MCF 10A (cell line): ENCODE results near the gene CTSZ. TPM values are rescaled to one million over a fixed set of nuclear protein-coding genes. Genes with fewer than 3 reads are reported as not detected.
A peak's percentile ranks its signal among the peaks of the same experiment; 100 is the strongest.
"Not testable (repeated sequence)": the region's sequence is repeated elsewhere in the genome, so short reads cannot be mapped to it uniquely, and the experiment has no call there.

Experiments
- BruUV-seq: library from RNA; stranded (reverse); fragments of 400-500 nt; replicated peaks from 2 replicates; lab custom pipeline; 2021; lab: Mats Ljungman, UMichigan
- CTCF ChIA-PET: fragments of 300-600 bp; sonication (Branson Sonifier 250); formaldehyde crosslinking; extraction: SDS; loops from one replicate; lab custom pipeline; 2021; ENCODE audit warnings: antibody characterized with exemption, inconsistent platforms; lab: Yijun Ruan, JAX
- POLR2A ChIA-PET: fragments of 300-600, 350-650 bp; sonication (Branson Sonifier 250); formaldehyde crosslinking; extraction: SDS; loops from one replicate; lab custom pipeline; 2020; ENCODE audit warnings: antibody characterized with exemption, inconsistent platforms; lab: Yijun Ruan, JAX
- DNase-seq: peaks from one replicate; pipeline ENCODE4 v3.0.0-alpha.2; 2018; ENCODE audit not compliant: unreplicated experiment
- H3K27ac Mint-ChIP-seq: one replicate; pipeline ENCODE4 v1.8.0; 2022; ENCODE audit warnings: mild to moderate bottlenecking, low read depth, mixed read lengths; ENCODE audit not compliant: unreplicated experiment
- H3K27me3 Mint-ChIP-seq: one replicate; pipeline ENCODE4 v1.8.0; 2022; ENCODE audit warnings: mixed read lengths; ENCODE audit not compliant: insufficient read depth, unreplicated experiment
- H3K36me3 Mint-ChIP-seq: one replicate; pipeline ENCODE4 v1.8.0; 2022; ENCODE audit warnings: mild to moderate bottlenecking, moderate library complexity, mixed read lengths; ENCODE audit not compliant: insufficient read depth, unreplicated experiment
- H3K4me1 Mint-ChIP-seq: one replicate; pipeline ENCODE4 v1.8.0; 2022; ENCODE audit warnings: mixed read lengths; ENCODE audit not compliant: insufficient read depth, unreplicated experiment
- H3K4me3 Mint-ChIP-seq: one replicate; pipeline ENCODE4 v1.8.0; 2022; ENCODE audit warnings: mild to moderate bottlenecking, moderate library complexity, mixed read lengths; ENCODE audit not compliant: unreplicated experiment
- H3K9me3 Mint-ChIP-seq: one replicate; pipeline ENCODE4 v1.8.0; 2022; ENCODE audit warnings: mixed read lengths; ENCODE audit not compliant: unreplicated experiment
- CTCF ChIP-seq: fragments of 200-600 bp; IDR thresholded peaks from one replicate; pipeline ENCODE4 v1.8.0; 2022; ENCODE audit warnings: antibody characterized with exemption, mild to moderate bottlenecking; ENCODE audit not compliant: unreplicated experiment
- intact Hi-C: fragments of 100-400 bp; cut with micrococcal nuclease; formaldehyde crosslinking; loops from 2 replicates; pipeline ENCODE4 v1.14.1; 2022
- total RNA-seq: library from RNA; stranded (reverse); gene quantifications from 2 replicates; pipeline ENCODE4 v1.2.3, GENCODE V29; 2022

CTSZ gene
- total RNA-seq, 1 experiment from 2014 or later, result 96.6 TPM

- Mint-ChIP-seq H3K4me1 (no peaks in the 10 kb centered on the region), H3K9me3 (peaks cover 18% of the 10 kb centered on the region), H3K4me3 (no peak overlapping the region), H3K36me3 (no peaks in the 10 kb centered on the region), H3K27me3 (peaks cover 81% of the 10 kb centered on the region), H3K27ac (no peak overlapping the region)
- intact Hi-C loops, result no loop called here
- ChIA-PET CTCF (interaction anchor here (0.6 to 0.7 kb wide), 2 partner anchors 14 to 454 kb away, joined by 3 read pairs; no protein-coding TSS in a partner anchor), POLR2A (interaction anchor here (0.6 to 0.8 kb wide), 2 partner anchors 257 to 314 kb away, joined by 3 to 4 read pairs; partner anchors contain the start of gene STX16)
- DNase-seq, result no peak
- BruUV-seq, result no TSS peak
- no peak for TF ChIP-seq CTCF
These were observed 41.6 kb downstream of the CTSZ start for GRCh38 chr20:58965270-58966064.

- H3K27ac Mint-ChIP-seq, H3K4me3 Mint-ChIP-seq, DNase-seq, intact Hi-C loops, H3K36me3 Mint-ChIP-seq, BruUV-seq, H3K9me3 Mint-ChIP-seq, POLR2A ChIA-PET, H3K4me1 Mint-ChIP-seq: not testable (repeated sequence)
- peaks cover 66% of the 10 kb centered on the region for H3K27me3 Mint-ChIP-seq
- CTCF ChIA-PET, result interaction anchor here (0.5 kb wide), 1 partner anchor 88 kb away, joined by 3 read pairs; no protein-coding TSS in a partner anchor
These were observed 43.1 kb downstream of the CTSZ start for GRCh38 chr20:58963922-58964321.

DNA sequence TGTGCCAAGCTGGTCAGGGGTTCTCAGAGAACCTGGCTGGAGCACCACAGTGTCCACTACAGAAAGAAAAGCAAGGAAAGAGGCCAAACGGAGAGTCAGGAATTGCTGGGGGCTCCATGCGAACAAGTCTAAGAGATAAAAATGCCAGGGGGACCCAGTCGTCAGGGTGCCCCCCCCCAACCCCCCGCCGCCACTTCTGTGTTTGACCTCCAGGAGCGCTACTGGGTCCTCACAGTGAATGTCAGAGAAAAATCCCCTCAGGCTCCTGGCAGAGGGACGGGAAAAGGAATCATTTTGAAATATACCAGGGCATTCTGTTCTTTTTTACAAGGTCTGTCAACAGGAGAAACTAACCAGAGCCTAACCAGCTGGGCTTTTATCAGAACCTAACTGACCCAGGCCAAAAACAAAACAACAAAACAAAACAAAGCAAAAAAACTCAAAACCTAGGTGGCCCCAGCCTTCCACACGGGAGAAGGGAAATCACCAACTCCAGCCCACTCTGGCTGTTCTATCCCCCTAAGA lies 43.9 kb downstream of the CTSZ start:
- no peaks in the 10 kb centered on the region for H3K4me1 Mint-ChIP-seq
- H3K27ac Mint-ChIP-seq, result no peak overlapping the region
- H3K36me3 Mint-ChIP-seq, result no peaks in the 10 kb centered on the region
- H3K4me3 Mint-ChIP-seq, result no peak overlapping the region
- no peaks in the 10 kb centered on the region for H3K9me3 Mint-ChIP-seq
- BruUV-seq, result no TSS peak
- peak; percentile 15 for TF ChIP-seq CTCF
- intact Hi-C loops, result no loop called here
- peak; percentile 21 for DNase-seq
- ChIA-PET CTCF (interaction anchor here (0.5 kb wide), 1 partner anchor 87 kb away, joined by 3 read pairs; no protein-coding TSS in a partner anchor), POLR2A (no interaction called here)
- peaks cover 58% of the 10 kb centered on the region for H3K27me3 Mint-ChIP-seq

- no peaks in the 10 kb centered on the region for H3K36me3 Mint-ChIP-seq
- H3K27ac Mint-ChIP-seq, result no peak overlapping the region
- no peaks in the 10 kb centered on the region for H3K4me1 Mint-ChIP-seq
- H3K4me3 Mint-ChIP-seq, result no peak overlapping the region
- DNase-seq, result no peak
- intact Hi-C loops, result no loop called here
- no peak for TF ChIP-seq CTCF
- H3K27me3 Mint-ChIP-seq, result peaks cover 34% of the 10 kb centered on the region
- CTCF ChIA-PET, result interaction anchor here (0.6 to 0.7 kb wide), 2 partner anchors 493 to 706 kb away, joined by 3 to 4 read pairs; no protein-coding TSS in a partner anchor
- no TSS peak for BruUV-seq
- no peaks in the 10 kb centered on the region for H3K9me3 Mint-ChIP-seq
- POLR2A ChIA-PET, result no interaction called here
These were observed 47.4 kb downstream of the CTSZ start for GRCh38 chr20:58959652-58960051.
